WTC11 (cell line): ENCODE results near the gene EDA.

ENCODE experiments used
- AFF4 ChIP-seq: sonication (generic); formaldehyde crosslinking; IDR thresholded peaks from 2 replicates; pipeline ENCODE4 v1.8.1; 2023; ENCODE audit warnings: mild to moderate bottlenecking, missing genetic modification reagents, borderline replicate concordance
- ATF2 ChIP-seq: sonication (generic); formaldehyde crosslinking; IDR thresholded peaks from 2 replicates; pipeline ENCODE4 v1.8.1; 2022; ENCODE audit warnings: low read depth, missing genetic modification reagents, borderline replicate concordance
- CTCF ChIP-seq: fragments of 200-600 bp; IDR thresholded peaks from 2 replicates; pipeline ENCODE4 v1.8.0; 2022; ENCODE audit warnings: antibody characterized with exemption
- ETV6 ChIP-seq: sonication (generic); formaldehyde crosslinking; IDR thresholded peaks from 2 replicates; pipeline ENCODE4 v1.8.1; 2022; ENCODE audit warnings: mild to moderate bottlenecking, missing genetic modification reagents
- FOXP1 ChIP-seq: sonication (generic); formaldehyde crosslinking; IDR thresholded peaks from 2 replicates; pipeline ENCODE4 v1.8.0; 2022; ENCODE audit warnings: missing genetic modification reagents, mild to moderate bottlenecking, moderate library complexity, borderline replicate concordance
- FOXP4 ChIP-seq: sonication (generic); formaldehyde crosslinking; IDR thresholded peaks from 2 replicates; pipeline ENCODE4 v1.8.0; 2022; ENCODE audit warnings: mild to moderate bottlenecking, missing genetic modification reagents
- GABPB1 ChIP-seq: sonication (generic); formaldehyde crosslinking; IDR thresholded peaks from 2 replicates; pipeline ENCODE4 v1.8.1; 2023; ENCODE audit warnings: mild to moderate bottlenecking, missing genetic modification reagents
- IRF2 ChIP-seq: sonication (generic); formaldehyde crosslinking; IDR thresholded peaks from 2 replicates; pipeline ENCODE4 v1.8.0; 2022; ENCODE audit warnings: low read depth, missing genetic modification reagents, borderline replicate concordance
- NFYB ChIP-seq: sonication (generic); formaldehyde crosslinking; conservative IDR thresholded peaks from 2 replicates; pipeline ENCODE4 v1.8.0; 2022; ENCODE audit warnings: low read depth, missing genetic modification reagents
- NR1H2 ChIP-seq: sonication (generic); formaldehyde crosslinking; IDR thresholded peaks from 2 replicates; pipeline ENCODE4 v1.9.0; 2021; ENCODE audit warnings: mild to moderate bottlenecking, moderate library complexity, missing genetic modification reagents
- SP1 ChIP-seq: sonication (generic); formaldehyde crosslinking; conservative IDR thresholded peaks from 2 replicates; pipeline ENCODE4 v1.8.1; 2022; ENCODE audit warnings: missing genetic modification reagents
- ZBTB43 ChIP-seq: sonication (generic); formaldehyde crosslinking; IDR thresholded peaks from 2 replicates; pipeline ENCODE4 v1.8.1; 2023; ENCODE audit warnings: mild to moderate bottlenecking, missing genetic modification reagents

- TF ChIP-seq CTCF: no peak
- no peak for TF ChIP-seq IRF2 (CRISPR knock-in tag)
- TF ChIP-seq ATF2: no peak
- TF ChIP-seq FOXP4 (CRISPR knock-in tag): no peak
- TF ChIP-seq NFYB (CRISPR knock-in tag): no peak
- TF ChIP-seq ETV6: no peak
- TF ChIP-seq AFF4 (CRISPR knock-in tag): no peak
- TF ChIP-seq FOXP1 (CRISPR knock-in tag): no peak
- TF ChIP-seq NR1H2 (CRISPR knock-in tag): no peak
- TF ChIP-seq ZBTB43: no peak
- TF ChIP-seq GABPB1 (CRISPR knock-in tag): no peak
- TF ChIP-seq SP1 (CRISPR knock-in tag): no peak
Measured at GRCh38 chrX:69906447-69906846, 290.5 kb downstream of the EDA start.
